ENCODE data around the gene INAVA.

DNA sequence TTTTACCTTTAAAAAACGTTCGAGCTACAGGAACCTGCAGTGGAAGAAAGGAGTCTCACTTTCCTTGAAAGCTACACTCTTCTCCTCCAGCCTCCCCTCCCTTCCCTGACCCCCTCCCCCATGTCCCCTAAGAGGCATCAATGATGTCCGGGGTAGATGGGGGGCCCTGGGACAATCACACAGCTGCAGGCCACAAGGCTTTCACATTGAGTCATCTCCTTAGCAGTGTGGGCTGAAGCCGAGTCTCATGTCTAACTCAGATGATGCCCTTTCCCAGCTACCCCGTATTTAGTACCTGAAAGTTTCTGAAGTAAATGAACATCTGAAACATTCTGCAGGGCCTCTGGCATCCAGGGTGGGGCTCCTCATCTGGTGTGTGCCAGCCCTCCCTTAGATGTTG is 28.2 kb upstream of the INAVA start:
- TF ChIP-seq CTCF (IDR thresholded peaks at IDR 0.05): no peak
- no peak for TF ChIP-seq POLR2A (IDR thresholded peaks at IDR 0.05)

Data from upper lobe of left lung (tissue), 4 donors.